SK-N-SH (cell line): ENCODE measurements around the gene DOCK10. TPM values are rescaled to one million over a fixed set of nuclear protein-coding genes. Genes with fewer than 3 reads are reported as not detected.

ENCODE experiments used
- CTCF ChIA-PET: fragments of 300-600, 350-600 bp; formaldehyde crosslinking; extraction: SDS; loops from one replicate; lab custom pipeline; 2021; lab: Yijun Ruan, JAX
- POLR2A ChIA-PET: fragments of 350-600 bp; sonication (Branson Sonifier 250); formaldehyde crosslinking; extraction: SDS; loops from one replicate; lab custom pipeline; 2020; ENCODE audit warnings: antibody characterized with exemption, inconsistent platforms; lab: Yijun Ruan, JAX
- DNase-seq: peaks from one replicate; pipeline ENCODE4 v3.0.0; 2012
- H2AFZ ChIP-seq: fragments of 200-600 bp; sonication (generic); 2 replicates; pipeline ENCODE4 v1.8.1; 2016; ENCODE audit warnings: antibody characterized with exemption, mild to moderate bottlenecking, low read depth
- H3F3A ChIP-seq: fragments of 200-600 bp; sonication (generic); replicated peaks from 2 replicates; pipeline ENCODE3; 2016; ENCODE audit warnings: antibody characterized with exemption, mild to moderate bottlenecking; ENCODE audit not compliant: insufficient read depth
- H3K27ac ChIP-seq, 2 experiments: fragments of 200-500 bp in 1 of 2; fragments of 200-600 bp in 1 of 2; sonication (Bioruptor generic) in 1 of 2; sonication (generic), shearing (Covaris generic) in 1 of 2; 2 replicates each; pipeline versions ENCODE4 v1.5.1 to v1.6.1; 2014 to 2016; ENCODE audit warnings: low read depth in 2 of 2, inconsistent platforms in 1 of 2, low read length in 1 of 2, mild to moderate bottlenecking in 1 of 2, mixed read lengths in 1 of 2
- H3K27me3 ChIP-seq: fragments of 200-600 bp; sonication (generic), shearing (Covaris generic); 2 replicates; pipeline ENCODE4 v1.6.1; 2016; ENCODE audit warnings: mixed run types; ENCODE audit not compliant: insufficient read depth
- H3K36me3 ChIP-seq, 2 experiments: fragments of 200-500 bp in 1 of 2; fragments of 200-600 bp in 1 of 2; sonication (Bioruptor generic) in 1 of 2; sonication (generic) in 1 of 2; replicated peaks in 1 of 2; 2 replicates each; pipeline versions ENCODE3 to v1.5.1; 2014 to 2016; ENCODE audit warnings: low read length in 1 of 2, mild to moderate bottlenecking in 1 of 2; ENCODE audit not compliant: insufficient read depth in 2 of 2, control insufficient read depth in 1 of 2
- H3K4me1 ChIP-seq, 2 experiments: fragments of 200-500 bp in 1 of 2; fragments of 200-600 bp in 1 of 2; sonication (Bioruptor generic) in 1 of 2; sonication (generic), shearing (Covaris generic) in 1 of 2; 2 replicates each; pipeline versions ENCODE4 v1.5.1 to v1.6.1; 2014 to 2016; ENCODE audit warnings: low read depth in 1 of 2, low read length in 1 of 2, mixed run types in 1 of 2; ENCODE audit not compliant: insufficient read depth in 2 of 2, control insufficient read depth in 1 of 2
- H3K4me2 ChIP-seq: fragments of 200-600 bp; sonication (generic), shearing (Covaris generic); 2 replicates; pipeline ENCODE4 v1.6.1; 2017; ENCODE audit warnings: mixed run types
- H3K4me3 ChIP-seq, 2 experiments: fragments of 200-500 bp in 1 of 2; fragments of 200-600 bp in 1 of 2; sonication (Bioruptor generic) in 1 of 2; sonication (generic), shearing (Covaris generic) in 1 of 2; 2 replicates each; pipeline versions ENCODE4 v1.5.1 to v1.8.1; 2014 to 2016; ENCODE audit warnings: low read depth in 2 of 2, inconsistent platforms in 1 of 2, low read length in 1 of 2, mild to moderate bottlenecking in 1 of 2, mixed read lengths in 1 of 2, moderate library complexity in 1 of 2
- H3K79me2 ChIP-seq: fragments of 200-600 bp; sonication (generic); 2 replicates; pipeline ENCODE4 v1.8.1; 2017; ENCODE audit warnings: mild to moderate bottlenecking; ENCODE audit not compliant: insufficient read depth
- H3K9ac ChIP-seq: fragments of 200-600 bp; sonication (generic); 2 replicates; pipeline ENCODE4 v1.6.1; 2017; ENCODE audit warnings: mixed run types
- H3K9me2 ChIP-seq: fragments of 200-600 bp; sonication (generic); 2 replicates; pipeline ENCODE4 v1.6.1; 2017; ENCODE audit warnings: mixed run types
- H3K9me3 ChIP-seq: fragments of 200-600 bp; sonication (generic); 2 replicates; pipeline ENCODE4 v1.6.1; 2017; ENCODE audit warnings: mixed run types, mild to moderate bottlenecking, moderate library complexity
- H4K20me1 ChIP-seq: fragments of 200-600 bp; sonication (generic); 2 replicates; pipeline ENCODE4 v1.6.1; 2017; ENCODE audit warnings: mild to moderate bottlenecking, mixed run types; ENCODE audit not compliant: insufficient read depth
- CHD2 ChIP-seq: fragments of 150-350 bp; IDR thresholded peaks from 2 replicates; pipeline ENCODE4 v1.6.1; 2018; ENCODE audit warnings: low read length; ENCODE audit not compliant: partially characterized antibody
- ELF1 ChIP-seq: IDR thresholded peaks from 2 replicates; pipeline ENCODE4 v1.4.0; 2012
- EP300 ChIP-seq, 2 experiments: IDR thresholded peaks; 2 replicates each; pipeline versions ENCODE4 v1.4.0 to v1.6.1; 2012; ENCODE audit warnings: borderline replicate concordance in 1 of 2, low read depth in 1 of 2, low read length in 1 of 2
- EZH2phosphoT487 ChIP-seq: fragments of 200-600 bp; sonication (generic); IDR thresholded peaks from 2 replicates; pipeline ENCODE4 v1.6.1; 2017; ENCODE audit warnings: low read depth, mixed run types, mild to moderate bottlenecking, antibody characterized with exemption, moderate library complexity, borderline replicate concordance
- JUND ChIP-seq: IDR thresholded peaks from 2 replicates; pipeline ENCODE4 v1.4.0; 2012
- MAX ChIP-seq: IDR thresholded peaks from 2 replicates; pipeline ENCODE4 v1.4.0; 2012; ENCODE audit warnings: low read depth
- MEF2A ChIP-seq: IDR thresholded peaks from 2 replicates; pipeline ENCODE4 v1.4.0; 2012; ENCODE audit warnings: low read depth, borderline replicate concordance
- MXI1 ChIP-seq: IDR thresholded peaks from 2 replicates; pipeline ENCODE4 v1.6.1; 2012; ENCODE audit warnings: mild to moderate bottlenecking, low read depth, low read length, improper control_type of control experiment
- NFIC ChIP-seq: IDR thresholded peaks from 2 replicates; pipeline ENCODE4 v1.4.0; 2012; ENCODE audit warnings: borderline replicate concordance
- NRF1 ChIP-seq: IDR thresholded peaks from 2 replicates; pipeline ENCODE4 v1.6.1; 2012; ENCODE audit warnings: low read depth, mild to moderate bottlenecking, low read length
- POLR2AphosphoS5 ChIP-seq: IDR thresholded peaks from 2 replicates; pipeline ENCODE4 v1.6.1; 2012; ENCODE audit warnings: low read depth, low read length
- RFX5 ChIP-seq: IDR thresholded peaks from 2 replicates; pipeline ENCODE4 v1.6.1; 2012; ENCODE audit warnings: mild to moderate bottlenecking, improper control_type of control experiment, low read length
- RXRA ChIP-seq: IDR thresholded peaks from 2 replicates; pipeline ENCODE4 v1.4.0; 2012; ENCODE audit warnings: low read depth, mild to moderate bottlenecking, borderline replicate concordance
- SIN3A ChIP-seq: IDR thresholded peaks from 2 replicates; pipeline ENCODE4 v1.6.1; 2012; ENCODE audit warnings: low read depth, mild to moderate bottlenecking, low read length, moderate library complexity, borderline replicate concordance
- TCF12 ChIP-seq: IDR thresholded peaks from 2 replicates; pipeline ENCODE4 v1.4.0; 2012
- ZBTB33 ChIP-seq: IDR thresholded peaks from 2 replicates; pipeline ENCODE4 v1.4.0; 2012; ENCODE audit warnings: low read depth, borderline replicate concordance
- WGBS: methylation state at CpG from one replicate; pipeline ENCODE4 v1.1.6; 2017; ENCODE audit warnings: low lambda C conversion rate; 5-methylcytosine and 5-hydroxymethylcytosine counted together
- polyA plus RNA-seq, 3 experiments: library from polyadenylated mRNA; depleted of rRNA; stranded (reverse); fragments of >200 nt; gene quantifications; 2 replicates each; pipeline ENCODE4 v1.2.3, GENCODE V29; 2012
- TF ChIP-seq, protein P1 (sequence below): IDR thresholded peaks from 2 replicates; pipeline ENCODE4 v1.6.1; 2012; ENCODE audit warnings: mild to moderate bottlenecking, low read depth, low read length, moderate library complexity
- TF ChIP-seq, protein P2 (sequence below): IDR thresholded peaks from 2 replicates; pipeline ENCODE4; 2012

DOCK10 gene
- polyA plus RNA-seq, 1 of the 3 experiments (the other 2 are of a cell fraction) = 24.1 TPM

DNA sequence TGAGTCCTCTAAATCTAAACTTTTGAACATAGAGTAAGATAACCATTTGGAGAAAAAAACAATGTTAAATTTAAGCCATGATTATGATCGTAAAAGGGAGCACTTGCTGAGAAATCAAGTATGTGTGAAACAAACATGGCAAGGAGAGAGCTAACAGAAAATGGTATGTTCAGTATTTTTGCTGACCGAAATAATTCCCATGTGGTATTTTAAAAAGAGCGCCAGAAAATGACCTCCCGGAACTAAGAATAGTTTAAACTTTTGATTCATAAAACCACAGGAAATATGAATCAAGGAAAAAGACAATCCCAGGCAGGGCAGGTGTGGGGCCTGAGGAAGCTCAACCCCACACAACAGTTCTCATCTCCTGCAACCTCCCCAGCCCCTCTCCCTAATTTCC, 74.2 kb downstream of the DOCK10 start:
- Histone ChIP-seq H3K79me2 (peaks cover 33% of the 10 kb centered on the region; the same call in 1 of the 2 replicates), H3K4me3 (no peak overlapping the region), H3K9me2 (no peaks in the 10 kb centered on the region), H3K36me3 (no peaks in the 10 kb centered on the region), H3K4me2 (no peak overlapping the region), H2AFZ (no peak overlapping the region), H3F3A (peaks cover 5% of the 10 kb centered on the region), H3K4me1 (no peaks in the 10 kb centered on the region; a peak in 1 of 4 replicates), H3K9me3 (no peaks in the 10 kb centered on the region), H3K9ac (no peak overlapping the region), H4K20me1 (no peaks in the 10 kb centered on the region), H3K27ac (no peak overlapping the region), H3K27me3 (no peaks in the 10 kb centered on the region)
- ChIA-PET POLR2A (no interaction called here), CTCF (interaction anchor here (0.8 to 1.3 kb wide), 3 partner anchors 34 to 58 kb away, joined by 3 read pairs; no protein-coding TSS in a partner anchor)
- no peak for DNase-seq
- TF ChIP-seq ZBTB33 = no peak
- no peak for TF ChIP-seq EP300 (IDR thresholded peaks at IDR 0.05; ENCODE audit: borderline replicate concordance in 1 of 2, low read depth in 1 of 2, low read length in 1 of 2)
- no peak for TF ChIP-seq CHD2
- TF ChIP-seq, protein P1, sequence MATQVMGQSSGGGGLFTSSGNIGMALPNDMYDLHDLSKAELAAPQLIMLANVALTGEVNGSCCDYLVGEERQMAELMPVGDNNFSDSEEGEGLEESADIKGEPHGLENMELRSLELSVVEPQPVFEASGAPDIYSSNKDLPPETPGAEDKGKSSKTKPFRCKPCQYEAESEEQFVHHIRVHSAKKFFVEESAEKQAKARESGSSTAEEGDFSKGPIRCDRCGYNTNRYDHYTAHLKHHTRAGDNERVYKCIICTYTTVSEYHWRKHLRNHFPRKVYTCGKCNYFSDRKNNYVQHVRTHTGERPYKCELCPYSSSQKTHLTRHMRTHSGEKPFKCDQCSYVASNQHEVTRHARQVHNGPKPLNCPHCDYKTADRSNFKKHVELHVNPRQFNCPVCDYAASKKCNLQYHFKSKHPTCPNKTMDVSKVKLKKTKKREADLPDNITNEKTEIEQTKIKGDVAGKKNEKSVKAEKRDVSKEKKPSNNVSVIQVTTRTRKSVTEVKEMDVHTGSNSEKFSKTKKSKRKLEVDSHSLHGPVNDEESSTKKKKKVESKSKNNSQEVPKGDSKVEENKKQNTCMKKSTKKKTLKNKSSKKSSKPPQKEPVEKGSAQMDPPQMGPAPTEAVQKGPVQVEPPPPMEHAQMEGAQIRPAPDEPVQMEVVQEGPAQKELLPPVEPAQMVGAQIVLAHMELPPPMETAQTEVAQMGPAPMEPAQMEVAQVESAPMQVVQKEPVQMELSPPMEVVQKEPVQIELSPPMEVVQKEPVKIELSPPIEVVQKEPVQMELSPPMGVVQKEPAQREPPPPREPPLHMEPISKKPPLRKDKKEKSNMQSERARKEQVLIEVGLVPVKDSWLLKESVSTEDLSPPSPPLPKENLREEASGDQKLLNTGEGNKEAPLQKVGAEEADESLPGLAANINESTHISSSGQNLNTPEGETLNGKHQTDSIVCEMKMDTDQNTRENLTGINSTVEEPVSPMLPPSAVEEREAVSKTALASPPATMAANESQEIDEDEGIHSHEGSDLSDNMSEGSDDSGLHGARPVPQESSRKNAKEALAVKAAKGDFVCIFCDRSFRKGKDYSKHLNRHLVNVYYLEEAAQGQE = no peak
- no peak for TF ChIP-seq NFIC
- TF ChIP-seq TCF12 = 0 out of 2 replicates have a peak, but pooled peaks have one; percentile 7
- no peak for TF ChIP-seq MAX
- 80% methylated on average over 4 of the region's 4 CpGs for WGBS

DNA sequence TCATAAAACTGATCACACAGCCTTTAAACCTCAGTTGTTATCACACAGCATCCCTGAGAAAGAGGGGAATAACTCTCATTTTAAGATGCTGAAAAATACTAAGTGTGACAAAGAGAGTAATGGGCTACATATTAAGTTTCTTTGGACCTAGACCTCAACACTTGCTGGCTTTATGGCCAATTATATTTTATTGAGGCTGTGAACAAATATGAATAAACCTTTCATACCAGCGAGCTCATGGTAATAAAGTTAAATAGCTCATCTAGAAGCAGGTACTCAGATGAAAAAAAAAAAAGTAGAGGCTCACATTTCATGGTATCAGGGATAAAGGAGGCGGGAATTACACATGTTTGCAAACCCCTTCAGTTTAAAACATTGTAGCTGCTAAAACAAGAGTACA, 75.7 kb downstream of the DOCK10 start:
- H4K20me1 ChIP-seq = no peaks in the 10 kb centered on the region
- H3K36me3 ChIP-seq = no peaks in the 10 kb centered on the region
- no peak overlapping the region for H3K27ac ChIP-seq
- no peaks in the 10 kb centered on the region for H3K9me3 ChIP-seq
- H3K9ac ChIP-seq = no peak overlapping the region
- no peaks in the 10 kb centered on the region; a peak in 2 of 4 replicates for H3K4me1 ChIP-seq
- H3K4me3 ChIP-seq = no peak overlapping the region
- WGBS = 100% methylated on average over 2 of the region's 2 CpGs
- H3K27me3 ChIP-seq = no peaks in the 10 kb centered on the region
- no peak overlapping the region for H3K4me2 ChIP-seq
- H3K79me2 ChIP-seq = peaks cover 40% of the 10 kb centered on the region
- H3K9me2 ChIP-seq = no peaks in the 10 kb centered on the region
- peaks cover 3% of the 10 kb centered on the region for H3F3A ChIP-seq
- no peak for DNase-seq
- no peak overlapping the region for H2AFZ ChIP-seq
- POLR2A ChIA-PET = no interaction called here
- CTCF ChIA-PET = interaction anchor here (0.6 kb wide), 1 partner anchor 492 kb away, joined by 4 read pairs; no protein-coding TSS in a partner anchor
- TF ChIP-seq JUND (no peak), NRF1 (no peak), POLR2AphosphoS5 (no peak), ELF1 (no peak), RFX5 (no peak), TCF12 (no peak), MXI1 (no peak), EZH2phosphoT487 (no peak), MEF2A (no peak), RXRA (no peak), SIN3A (no peak)
- TF ChIP-seq, protein P2, sequence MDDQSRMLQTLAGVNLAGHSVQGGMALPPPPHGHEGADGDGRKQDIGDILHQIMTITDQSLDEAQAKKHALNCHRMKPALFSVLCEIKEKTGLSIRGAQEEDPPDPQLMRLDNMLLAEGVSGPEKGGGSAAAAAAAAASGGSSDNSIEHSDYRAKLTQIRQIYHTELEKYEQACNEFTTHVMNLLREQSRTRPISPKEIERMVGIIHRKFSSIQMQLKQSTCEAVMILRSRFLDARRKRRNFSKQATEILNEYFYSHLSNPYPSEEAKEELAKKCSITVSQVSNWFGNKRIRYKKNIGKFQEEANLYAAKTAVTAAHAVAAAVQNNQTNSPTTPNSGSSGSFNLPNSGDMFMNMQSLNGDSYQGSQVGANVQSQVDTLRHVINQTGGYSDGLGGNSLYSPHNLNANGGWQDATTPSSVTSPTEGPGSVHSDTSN = no peak
- TF ChIP-seq, protein P1 = no peak
